HEK293 (cell line): ENCODE data around the gene PGAP6.

ENCODE experiments used
- FEZF1 ChIP-seq: fragments of 450-650 bp; formaldehyde crosslinking; IDR thresholded peaks from 2 replicates; pipeline ENCODE4 v1.5.1; 2016; ENCODE audit warnings: missing biosample characterization, missing genetic modification characterization
- HOXD13 ChIP-seq: sonication (generic); formaldehyde crosslinking; IDR thresholded peaks from 2 replicates; pipeline ENCODE4 v1.8.0; 2022; ENCODE audit warnings: missing genetic modification reagents, borderline replicate concordance
- KLF1 ChIP-seq: fragments of 450-650 bp; formaldehyde crosslinking; IDR thresholded peaks from 2 replicates; pipeline ENCODE4 v1.5.1; 2016; ENCODE audit warnings: missing biosample characterization, missing genetic modification characterization
- KLF9 ChIP-seq: fragments of 450-650 bp; formaldehyde crosslinking; IDR thresholded peaks from 2 replicates; pipeline ENCODE4 v1.5.1; 2016; ENCODE audit warnings: missing biosample characterization, missing genetic modification characterization, low read depth
- PRDM1 ChIP-seq: fragments of 450-650 bp; formaldehyde crosslinking; IDR thresholded peaks from 2 replicates; pipeline ENCODE4; 2016; ENCODE audit warnings: missing biosample characterization, missing genetic modification characterization
- YY1 ChIP-seq: fragments of 450-650 bp; formaldehyde crosslinking; IDR thresholded peaks from 2 replicates; pipeline ENCODE4 v1.5.1; 2018; ENCODE audit warnings: missing biosample characterization, missing genetic modification characterization
- ZBTB20 ChIP-seq: fragments of 450-650 bp; formaldehyde crosslinking; IDR thresholded peaks from 2 replicates; pipeline ENCODE4 v1.5.1; 2016; ENCODE audit warnings: missing biosample characterization, missing genetic modification characterization
- ZBTB21 ChIP-seq: fragments of 450-650 bp; formaldehyde crosslinking; IDR thresholded peaks from 2 replicates; pipeline ENCODE4 v1.5.1; 2017; ENCODE audit warnings: missing biosample characterization, missing genetic modification characterization
- ZEB2 ChIP-seq: fragments of 450-650 bp; formaldehyde crosslinking; IDR thresholded peaks from 2 replicates; pipeline ENCODE4 v1.5.1; 2016; ENCODE audit warnings: missing biosample characterization, missing genetic modification characterization
- ZNF132 ChIP-seq: fragments of 450-650 bp; formaldehyde crosslinking; IDR thresholded peaks from 2 replicates; pipeline ENCODE4 v1.5.1; 2017; ENCODE audit warnings: missing biosample characterization, missing genetic modification characterization, borderline replicate concordance
- ZNF146 ChIP-seq: fragments of 450-650 bp; formaldehyde crosslinking; IDR thresholded peaks from 2 replicates; pipeline ENCODE4 v1.5.1; 2016; ENCODE audit warnings: missing biosample characterization, missing genetic modification characterization
- ZNF174 ChIP-seq: fragments of 450-650 bp; formaldehyde crosslinking; IDR thresholded peaks from 2 replicates; pipeline ENCODE4 v1.5.0; 2017; ENCODE audit warnings: missing biosample characterization, mild to moderate bottlenecking, missing genetic modification characterization
- ZNF2 ChIP-seq: fragments of 450-650 bp; formaldehyde crosslinking; IDR thresholded peaks from 2 replicates; pipeline ENCODE4 v1.5.1; 2016; ENCODE audit warnings: missing biosample characterization, missing genetic modification characterization
- ZNF221 ChIP-seq: fragments of 450-650 bp; formaldehyde crosslinking; IDR thresholded peaks from 2 replicates; pipeline ENCODE4 v1.5.1; 2017; ENCODE audit warnings: missing biosample characterization, missing genetic modification characterization, borderline replicate concordance
- ZNF248 ChIP-seq: fragments of 450-650 bp; formaldehyde crosslinking; IDR thresholded peaks from 2 replicates; pipeline ENCODE4 v1.5.1; 2017; ENCODE audit warnings: missing biosample characterization, missing genetic modification characterization
- ZNF266 ChIP-seq: fragments of 450-650 bp; formaldehyde crosslinking; IDR thresholded peaks from 2 replicates; pipeline ENCODE4 v1.5.1; 2016; ENCODE audit warnings: missing biosample characterization, missing genetic modification characterization, low read depth
- ZNF274 ChIP-seq, 2 experiments: fragments of 200-500 bp in 1 of 2; fragments of 450-650 bp in 1 of 2; sonication (Bioruptor generic) in 1 of 2; formaldehyde crosslinking in 1 of 2; IDR thresholded peaks; 2 replicates each; pipeline versions ENCODE4 v1.5.1 to v1.6.1; 2014 to 2016; ENCODE audit warnings: borderline replicate concordance in 1 of 2, inconsistent platforms in 1 of 2, low read length in 1 of 2, missing biosample characterization in 1 of 2, missing genetic modification characterization in 1 of 2
- ZNF37A ChIP-seq: fragments of 450-650 bp; IDR thresholded peaks from 2 replicates; pipeline ENCODE4 v1.5.1; 2018; ENCODE audit warnings: missing biosample characterization, missing genetic modification characterization
- ZNF391 ChIP-seq: fragments of 450-650 bp; formaldehyde crosslinking; IDR thresholded peaks from 2 replicates; pipeline ENCODE4 v1.5.1; 2016; ENCODE audit warnings: low read depth, missing biosample characterization, missing genetic modification characterization, borderline replicate concordance
- ZNF394 ChIP-seq: fragments of 450-650 bp; formaldehyde crosslinking; IDR thresholded peaks from 2 replicates; pipeline ENCODE4 v1.5.1; 2016; ENCODE audit warnings: missing biosample characterization, missing genetic modification characterization, mild to moderate bottlenecking, moderate library complexity, borderline replicate concordance
- ZNF416 ChIP-seq: fragments of 450-650 bp; formaldehyde crosslinking; IDR thresholded peaks from 2 replicates; pipeline ENCODE4 v1.5.1; 2016; ENCODE audit warnings: missing biosample characterization, missing genetic modification characterization
- ZNF555 ChIP-seq: fragments of 450-650 bp; formaldehyde crosslinking; conservative IDR thresholded peaks from 2 replicates; pipeline ENCODE4 v1.5.1; 2017; ENCODE audit warnings: missing biosample characterization, mild to moderate bottlenecking, missing genetic modification characterization, inconsistent platforms
- ZNF600 ChIP-seq: fragments of 450-650 bp; formaldehyde crosslinking; IDR thresholded peaks from 2 replicates; pipeline ENCODE4 v1.5.1; 2016; ENCODE audit warnings: missing biosample characterization, missing genetic modification characterization
- ZNF629 ChIP-seq: fragments of 450-650 bp; formaldehyde crosslinking; IDR thresholded peaks from 2 replicates; pipeline ENCODE4 v1.5.1; 2017; ENCODE audit warnings: missing biosample characterization, missing genetic modification characterization
- ZNF654 ChIP-seq: fragments of 450-650 bp; formaldehyde crosslinking; IDR thresholded peaks from 2 replicates; pipeline ENCODE4 v1.5.1; 2016; ENCODE audit warnings: low read depth, missing biosample characterization, missing genetic modification characterization
- ZNF658 ChIP-seq: fragments of 450-650 bp; formaldehyde crosslinking; IDR thresholded peaks from 2 replicates; pipeline ENCODE4; 2016; ENCODE audit warnings: missing biosample characterization, missing genetic modification characterization
- ZNF660 ChIP-seq: fragments of 450-650 bp; IDR thresholded peaks from 2 replicates; pipeline ENCODE4 v1.5.1; 2018; ENCODE audit warnings: missing biosample characterization, mild to moderate bottlenecking, missing genetic modification characterization
- ZNF664 ChIP-seq: fragments of 450-650 bp; formaldehyde crosslinking; IDR thresholded peaks from 2 replicates; pipeline ENCODE4 v1.5.1; 2016; ENCODE audit warnings: missing biosample characterization, missing genetic modification characterization
- ZNF707 ChIP-seq: fragments of 450-650 bp; formaldehyde crosslinking; IDR thresholded peaks from 2 replicates; pipeline ENCODE4 v1.5.1; 2016; ENCODE audit warnings: missing biosample characterization, missing genetic modification characterization
- ZNF747 ChIP-seq: fragments of 450-650 bp; formaldehyde crosslinking; IDR thresholded peaks from 2 replicates; pipeline ENCODE4 v1.5.1; 2016; ENCODE audit warnings: missing biosample characterization, missing genetic modification characterization
- ZNF777 ChIP-seq: fragments of 450-650 bp; formaldehyde crosslinking; IDR thresholded peaks from 2 replicates; pipeline ENCODE4 v1.5.1; 2017; ENCODE audit warnings: missing biosample characterization, missing genetic modification characterization, borderline replicate concordance
- ZNF792 ChIP-seq: fragments of 450-650 bp; formaldehyde crosslinking; IDR thresholded peaks from 2 replicates; pipeline ENCODE4 v1.5.1; 2016; ENCODE audit warnings: missing biosample characterization, missing genetic modification characterization
- TF ChIP-seq, protein P1 (sequence below): fragments of 450-650 bp; formaldehyde crosslinking; IDR thresholded peaks from 2 replicates; pipeline ENCODE4 v1.5.1; 2016; ENCODE audit warnings: missing biosample characterization, missing genetic modification characterization
- TF ChIP-seq, protein P2 (sequence below): fragments of 450-650 bp; formaldehyde crosslinking; IDR thresholded peaks from 2 replicates; pipeline ENCODE4 v1.5.1; 2016; ENCODE audit warnings: missing biosample characterization, missing genetic modification characterization
- TF ChIP-seq, protein P3 (sequence below): fragments of 450-650 bp; formaldehyde crosslinking; IDR thresholded peaks from 2 replicates; pipeline ENCODE4 v1.5.1; 2016; ENCODE audit warnings: missing biosample characterization, missing genetic modification characterization
- TF ChIP-seq, protein P4 (sequence below): fragments of 450-650 bp; formaldehyde crosslinking; IDR thresholded peaks from 2 replicates; pipeline ENCODE4 v1.5.1; 2016; ENCODE audit warnings: missing biosample characterization, missing genetic modification characterization

Gene PGAP6

DNA sequence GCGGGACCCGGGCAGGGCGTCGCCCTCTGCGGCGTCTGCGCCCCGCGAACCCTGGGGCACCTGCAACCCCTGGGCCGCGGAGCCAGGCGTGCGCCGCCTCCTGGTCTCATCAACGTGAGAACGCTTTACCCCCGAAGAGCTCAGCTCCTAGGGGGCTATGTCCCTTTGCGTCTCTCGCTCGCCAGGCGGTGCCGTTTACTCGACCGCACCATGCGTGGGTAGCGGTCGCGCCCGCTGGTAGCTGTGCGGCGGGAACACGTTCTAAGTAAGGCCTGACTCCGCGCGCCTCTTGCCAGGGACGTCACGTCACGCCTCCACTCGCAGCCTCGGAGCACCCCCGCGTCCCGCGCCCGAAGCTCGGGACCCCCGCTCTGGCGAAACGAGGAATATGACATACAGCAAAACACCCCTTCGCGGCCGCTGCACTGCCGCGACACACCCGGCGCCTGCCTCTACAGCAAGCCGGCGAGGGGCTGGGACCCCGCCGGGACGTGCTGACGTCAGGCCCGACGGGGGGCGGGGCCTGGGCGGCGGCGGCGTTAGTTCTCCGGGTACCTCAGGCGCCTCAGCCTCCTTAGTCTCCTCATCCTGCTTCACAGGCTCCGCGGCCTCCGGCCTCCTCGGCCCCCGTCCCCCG lies 43.4 kb upstream of the PGAP6 start, which contains the start of gene RAB11FIP3 (continued):
- TF ChIP-seq ZNF660 (tag by site-specific recombination) = peak; percentile 31; the same call in 1 of the 2 replicates
- TF ChIP-seq, protein P1, sequence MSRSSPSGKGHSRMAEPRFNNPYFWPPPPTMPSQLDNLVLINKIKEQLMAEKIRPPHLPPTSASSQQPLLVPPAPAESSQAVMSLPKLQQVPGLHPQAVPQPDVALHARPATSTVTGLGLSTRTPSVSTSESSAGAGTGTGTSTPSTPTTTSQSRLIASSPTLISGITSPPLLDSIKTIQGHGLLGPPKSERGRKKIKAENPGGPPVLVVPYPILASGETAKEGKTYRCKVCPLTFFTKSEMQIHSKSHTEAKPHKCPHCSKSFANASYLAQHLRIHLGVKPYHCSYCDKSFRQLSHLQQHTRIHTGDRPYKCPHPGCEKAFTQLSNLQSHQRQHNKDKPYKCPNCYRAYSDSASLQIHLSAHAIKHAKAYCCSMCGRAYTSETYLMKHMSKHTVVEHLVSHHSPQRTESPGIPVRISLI (tag by site-specific recombination) = no peak
- no peak for TF ChIP-seq ZNF416 (tag by site-specific recombination)
- TF ChIP-seq, protein P2, sequence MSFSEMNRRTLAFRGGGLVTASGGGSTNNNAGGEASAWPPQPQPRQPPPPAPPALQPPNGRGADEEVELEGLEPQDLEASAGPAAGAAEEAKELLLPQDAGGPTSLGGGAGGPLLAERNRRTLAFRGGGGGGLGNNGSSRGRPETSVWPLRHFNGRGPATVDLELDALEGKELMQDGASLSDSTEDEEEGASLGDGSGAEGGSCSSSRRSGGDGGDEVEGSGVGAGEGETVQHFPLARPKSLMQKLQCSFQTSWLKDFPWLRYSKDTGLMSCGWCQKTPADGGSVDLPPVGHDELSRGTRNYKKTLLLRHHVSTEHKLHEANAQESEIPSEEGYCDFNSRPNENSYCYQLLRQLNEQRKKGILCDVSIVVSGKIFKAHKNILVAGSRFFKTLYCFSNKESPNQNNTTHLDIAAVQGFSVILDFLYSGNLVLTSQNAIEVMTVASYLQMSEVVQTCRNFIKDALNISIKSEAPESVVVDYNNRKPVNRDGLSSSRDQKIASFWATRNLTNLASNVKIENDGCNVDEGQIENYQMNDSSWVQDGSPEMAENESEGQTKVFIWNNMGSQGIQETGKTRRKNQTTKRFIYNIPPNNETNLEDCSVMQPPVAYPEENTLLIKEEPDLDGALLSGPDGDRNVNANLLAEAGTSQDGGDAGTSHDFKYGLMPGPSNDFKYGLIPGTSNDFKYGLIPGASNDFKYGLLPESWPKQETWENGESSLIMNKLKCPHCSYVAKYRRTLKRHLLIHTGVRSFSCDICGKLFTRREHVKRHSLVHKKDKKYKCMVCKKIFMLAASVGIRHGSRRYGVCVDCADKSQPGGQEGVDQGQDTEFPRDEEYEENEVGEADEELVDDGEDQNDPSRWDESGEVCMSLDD (tag by site-specific recombination) = no peak; the same call in 1 of the 2 replicates
- peak; percentile 84 for TF ChIP-seq ZEB2 (tag by site-specific recombination)
- TF ChIP-seq ZNF747 (tag by site-specific recombination) = no peak
- peak; percentile 46; the same call in 1 of the 2 replicates for TF ChIP-seq ZNF391 (tag by site-specific recombination)
- no peak for TF ChIP-seq ZNF555
- peak; percentile 82 for TF ChIP-seq KLF9 (tag by site-specific recombination)
- TF ChIP-seq, protein P3, sequence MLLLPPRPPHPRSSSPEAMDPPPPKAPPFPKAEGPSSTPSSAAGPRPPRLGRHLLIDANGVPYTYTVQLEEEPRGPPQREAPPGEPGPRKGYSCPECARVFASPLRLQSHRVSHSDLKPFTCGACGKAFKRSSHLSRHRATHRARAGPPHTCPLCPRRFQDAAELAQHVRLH (tag by site-specific recombination) = peak; percentile 47; the same call in 1 of the 2 replicates
- no peak for TF ChIP-seq ZNF654
- TF ChIP-seq ZNF274 (IDR thresholded peaks at IDR 0.05; ENCODE audit: low read length) = no peak
- no peak for TF ChIP-seq ZNF274 (tag by site-specific recombination; IDR thresholded peaks at IDR 0.05; ENCODE audit: borderline replicate concordance)
- TF ChIP-seq ZNF266 = no peak
- TF ChIP-seq ZNF629 (tag by site-specific recombination) = peak; percentile 90
- no peak for TF ChIP-seq ZNF174 (tag by site-specific recombination)
- TF ChIP-seq ZBTB20 (tag by site-specific recombination) = peak; percentile 96
- TF ChIP-seq ZBTB21 (tag by site-specific recombination) = peak; percentile 57; the same call in 1 of the 2 replicates
- TF ChIP-seq ZNF664 = no peak
- no peak for TF ChIP-seq ZNF221 (tag by site-specific recombination)
- TF ChIP-seq ZNF2 (tag by site-specific recombination) = peak; percentile 93
- no peak for TF ChIP-seq ZNF37A
- TF ChIP-seq, protein P4, sequence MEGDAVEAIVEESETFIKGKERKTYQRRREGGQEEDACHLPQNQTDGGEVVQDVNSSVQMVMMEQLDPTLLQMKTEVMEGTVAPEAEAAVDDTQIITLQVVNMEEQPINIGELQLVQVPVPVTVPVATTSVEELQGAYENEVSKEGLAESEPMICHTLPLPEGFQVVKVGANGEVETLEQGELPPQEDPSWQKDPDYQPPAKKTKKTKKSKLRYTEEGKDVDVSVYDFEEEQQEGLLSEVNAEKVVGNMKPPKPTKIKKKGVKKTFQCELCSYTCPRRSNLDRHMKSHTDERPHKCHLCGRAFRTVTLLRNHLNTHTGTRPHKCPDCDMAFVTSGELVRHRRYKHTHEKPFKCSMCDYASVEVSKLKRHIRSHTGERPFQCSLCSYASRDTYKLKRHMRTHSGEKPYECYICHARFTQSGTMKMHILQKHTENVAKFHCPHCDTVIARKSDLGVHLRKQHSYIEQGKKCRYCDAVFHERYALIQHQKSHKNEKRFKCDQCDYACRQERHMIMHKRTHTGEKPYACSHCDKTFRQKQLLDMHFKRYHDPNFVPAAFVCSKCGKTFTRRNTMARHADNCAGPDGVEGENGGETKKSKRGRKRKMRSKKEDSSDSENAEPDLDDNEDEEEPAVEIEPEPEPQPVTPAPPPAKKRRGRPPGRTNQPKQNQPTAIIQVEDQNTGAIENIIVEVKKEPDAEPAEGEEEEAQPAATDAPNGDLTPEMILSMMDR (tag by site-specific recombination) = peak; percentile 88
- TF ChIP-seq ZNF777 = peak; percentile 81; the same call in 1 of the 2 replicates
- 0 out of 2 replicates have a peak, but pooled peaks have one; percentile 19 for TF ChIP-seq ZNF394 (tag by site-specific recombination)
- TF ChIP-seq ZNF792 (tag by site-specific recombination) = no peak
- no peak for TF ChIP-seq PRDM1 (tag by site-specific recombination)
- TF ChIP-seq HOXD13 (CRISPR knock-in tag) = no peak
- TF ChIP-seq ZNF248 = no peak
- peak; percentile 65 for TF ChIP-seq KLF1
- no peak for TF ChIP-seq ZNF707
- TF ChIP-seq ZNF146 (tag by site-specific recombination) = no peak
- TF ChIP-seq ZNF600 (tag by site-specific recombination) = peak; percentile 77; the same call in 1 of the 2 replicates
- no peak for TF ChIP-seq ZNF658
- peak; percentile 13; the same call in 1 of the 2 replicates for TF ChIP-seq YY1 (tag by site-specific recombination)
- TF ChIP-seq FEZF1 = no peak
- no peak for TF ChIP-seq ZNF132 (tag by site-specific recombination)
